A549 (cell line): ENCODE data around the gene RBBP9.

Source experiments
- CTCF ChIP-seq: fragments of >200 bp; sonication (Bioruptor Twin); formaldehyde crosslinking; IDR thresholded peaks from 3 replicates; pipeline ENCODE4 v1.5.1; 2016
- EP300 ChIP-seq, 2 experiments: fragments of >200 bp; sonication (Bioruptor Twin); formaldehyde crosslinking; IDR thresholded peaks; 2 replicates in 1 of 2; 3 replicates in 1 of 2; pipeline ENCODE4 v1.6.1; 2016 to 2017
- KDM1A ChIP-seq: fragments of 200-600 bp; sonication (generic); IDR thresholded peaks from 2 replicates; pipeline ENCODE4 v1.6.1; 2016; ENCODE audit warnings: low read depth, mild to moderate bottlenecking
- POLR2A ChIP-seq: IDR thresholded peaks from 2 replicates; pipeline ENCODE4 v1.6.1; 2012; ENCODE audit warnings: mild to moderate bottlenecking, low read length
- POLR2AphosphoS2 ChIP-seq: conservative IDR thresholded peaks from 2 replicates; pipeline ENCODE4 v1.6.1; 2012; ENCODE audit warnings: low read length, improper control_type of control experiment, inconsistent platforms
- SMC3 ChIP-seq: fragments of >200 bp; sonication (Bioruptor Twin); formaldehyde crosslinking; IDR thresholded peaks from 3 replicates; pipeline ENCODE4 v1.6.1; 2018; ENCODE audit warnings: inconsistent platforms
- TFCP2L1 ChIP-seq: fragments of 250-450 bp; sonication (Bioruptor Pico); IDR thresholded peaks from 2 replicates; pipeline ENCODE4 v1.5.0; 2021; ENCODE audit warnings: mild to moderate bottlenecking
- USF2 ChIP-seq: fragments of 450-650 bp; IDR thresholded peaks from 2 replicates; pipeline ENCODE4 v1.6.1; 2014; ENCODE audit warnings: antibody characterized with exemption
- TF ChIP-seq, protein P1 (sequence below): IDR thresholded peaks from 2 replicates; pipeline ENCODE4 v1.6.1; 2012; ENCODE audit warnings: low read depth, borderline replicate concordance
- TF ChIP-seq, protein P2 (sequence below): IDR thresholded peaks from 2 replicates; pipeline ENCODE4 v1.6.1; 2012

DNA sequence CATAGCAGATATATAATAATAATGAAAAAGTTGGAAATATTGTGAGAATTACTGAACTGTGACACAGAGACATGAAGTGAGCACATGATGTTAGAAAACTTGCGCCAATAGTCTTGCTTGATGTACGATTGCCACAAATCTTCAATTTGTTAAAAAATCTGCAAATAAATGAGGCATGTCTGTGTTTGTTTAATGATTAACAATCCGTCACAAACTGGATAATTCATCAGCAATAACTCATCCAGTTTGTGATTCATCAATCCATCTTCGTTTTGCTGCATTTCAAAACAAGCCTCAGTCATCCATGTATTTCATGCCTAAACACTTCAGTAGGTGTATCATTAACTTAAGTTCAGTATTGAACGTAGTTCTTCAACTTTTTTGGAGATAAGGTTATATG, 44.7 kb upstream of the RBBP9 start:
- TF ChIP-seq EP300 (IDR thresholded peaks at IDR 0.05) (no peak), POLR2AphosphoS2 (no peak), CTCF (no peak), POLR2A (no peak), KDM1A (no peak), SMC3 (no peak), USF2 (no peak), TFCP2L1 (no peak)
- TF ChIP-seq, protein P1, sequence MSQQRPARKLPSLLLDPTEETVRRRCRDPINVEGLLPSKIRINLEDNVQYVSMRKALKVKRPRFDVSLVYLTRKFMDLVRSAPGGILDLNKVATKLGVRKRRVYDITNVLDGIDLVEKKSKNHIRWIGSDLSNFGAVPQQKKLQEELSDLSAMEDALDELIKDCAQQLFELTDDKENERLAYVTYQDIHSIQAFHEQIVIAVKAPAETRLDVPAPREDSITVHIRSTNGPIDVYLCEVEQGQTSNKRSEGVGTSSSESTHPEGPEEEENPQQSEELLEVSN: no peak
- TF ChIP-seq, protein P2, sequence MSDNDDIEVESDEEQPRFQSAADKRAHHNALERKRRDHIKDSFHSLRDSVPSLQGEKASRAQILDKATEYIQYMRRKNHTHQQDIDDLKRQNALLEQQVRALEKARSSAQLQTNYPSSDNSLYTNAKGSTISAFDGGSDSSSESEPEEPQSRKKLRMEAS: no peak
